Stimulated activated CD8-positive, alpha-beta memory T cell treated with anti-CD3 and anti-CD28 coated beads, Interleukin-7, amount 100 ng/mL, for 4 hours (primary cell): ENCODE data around the gene SCLY.

Experiments
- DNase-seq, 2 donors: peaks; one replicate each; pipeline ENCODE4 v3.0.0-alpha.2; 2020; ENCODE audit warnings: low read depth in 2 of 2

The SCLY gene

DNA sequence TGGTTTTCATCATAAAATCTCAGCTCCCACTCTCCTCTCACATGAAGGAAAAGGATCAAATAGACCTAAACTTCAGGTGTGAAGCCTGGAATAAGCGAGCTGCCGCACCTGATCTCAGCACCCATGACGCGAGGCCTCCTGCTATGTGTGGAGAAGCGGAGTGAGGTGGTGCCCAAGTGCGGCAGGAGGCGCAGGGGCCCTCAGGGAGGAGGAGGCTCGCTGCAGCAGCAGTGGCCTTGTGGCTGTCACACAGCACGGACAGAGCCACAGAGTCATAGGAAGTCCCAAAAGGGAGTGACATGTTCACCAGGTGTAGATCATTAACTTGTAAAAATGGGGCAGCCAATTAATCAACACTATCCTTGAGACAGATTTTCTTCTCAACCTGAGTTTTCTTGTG, 9.1 kb downstream of the SCLY start:
- no peak for DNase-seq

DNA sequence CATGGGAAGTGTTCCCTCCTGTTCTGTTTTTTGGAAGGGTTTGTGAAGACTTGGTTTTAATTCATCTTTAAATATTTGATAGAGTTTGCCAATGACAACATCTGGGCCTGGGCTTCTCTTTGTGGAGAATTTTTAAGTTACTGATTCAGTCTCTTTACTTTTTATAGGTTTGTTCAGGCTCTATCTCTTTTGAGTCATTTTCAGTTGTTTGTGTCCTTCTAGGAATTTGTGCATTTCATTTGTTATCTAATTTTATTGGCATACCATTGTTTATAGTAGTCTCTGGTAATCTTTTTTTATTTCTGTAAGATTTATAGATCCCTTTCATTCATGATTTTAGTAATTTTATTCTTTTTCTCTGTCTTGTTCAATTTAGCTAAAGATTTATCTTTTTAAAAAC, 14.6 kb downstream of the SCLY start:
- DNase-seq, result no peak

- no peak for DNase-seq
These were observed 16.5 kb downstream of the SCLY start for GRCh38 chr2:238077292-238077691.

- no peak for DNase-seq
These were observed 19.1 kb downstream of the SCLY start for GRCh38 chr2:238079874-238080327.

GRCh38 chr2:238080518-238080917, 19.7 kb downstream of the SCLY start:
- DNase-seq, result no peak

GRCh38 chr2:238081150-238081549, 20.3 kb downstream of the SCLY start:
- DNase-seq, result no peak

GRCh38 chr2:238081561-238081960, 20.8 kb downstream of the SCLY start:
- DNase-seq, result no peak

- DNase-seq, result no peak
These were observed 21.4 kb downstream of the SCLY start for GRCh38 chr2:238082151-238082550.

DNA sequence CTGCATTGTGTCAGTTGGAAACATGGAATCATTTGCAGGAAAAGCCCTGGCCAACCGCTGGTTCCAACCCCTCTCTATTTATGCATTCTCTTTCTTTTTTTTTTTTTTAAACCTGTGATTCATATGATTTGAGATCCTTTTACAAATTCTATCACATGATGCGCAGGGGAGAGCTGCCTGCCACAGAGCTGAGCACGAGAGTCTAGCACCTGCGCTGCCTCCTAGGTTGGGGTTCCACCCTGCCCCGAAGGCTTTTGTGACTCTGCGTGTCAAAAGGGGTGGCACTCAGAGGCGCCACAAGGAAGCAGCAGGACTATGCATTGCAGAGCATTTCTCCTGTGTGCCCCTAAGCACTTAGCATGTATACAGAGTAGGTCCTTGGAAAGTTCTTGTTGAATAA, 22.0 kb downstream of the SCLY start:
- no peak for DNase-seq

DNA sequence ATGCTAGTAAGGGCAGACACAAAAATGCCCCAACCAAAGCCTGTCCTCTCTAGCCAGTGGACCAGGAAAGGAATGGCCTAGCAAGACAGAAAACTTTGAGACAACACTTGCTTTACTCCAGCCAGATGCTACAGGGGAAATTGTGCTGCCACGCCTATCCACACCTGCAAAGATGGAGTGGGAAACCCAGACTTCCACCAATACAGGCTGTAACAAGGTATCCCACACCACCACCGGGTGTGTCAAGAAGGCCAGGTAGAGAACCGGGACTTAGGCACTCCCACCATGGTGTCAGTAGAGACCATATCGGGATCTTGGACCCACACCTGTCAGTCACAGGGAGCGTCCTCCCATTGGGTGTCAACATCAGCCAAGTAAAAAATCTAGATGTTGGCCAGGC, 23.1 kb downstream of the SCLY start:
- no peak for DNase-seq

GRCh38 chr2:238084761-238085160, 24.0 kb downstream of the SCLY start:
- DNase-seq, result no peak

- DNase-seq, result no peak
These were observed 25.1 kb downstream of the SCLY start for GRCh38 chr2:238085899-238086298.

- DNase-seq, result no peak
These were observed 26.4 kb downstream of the SCLY start for GRCh38 chr2:238087211-238087610.

GRCh38 chr2:238090887-238091286, 30.1 kb downstream of the SCLY start:
- DNase-seq, result no peak

DNA sequence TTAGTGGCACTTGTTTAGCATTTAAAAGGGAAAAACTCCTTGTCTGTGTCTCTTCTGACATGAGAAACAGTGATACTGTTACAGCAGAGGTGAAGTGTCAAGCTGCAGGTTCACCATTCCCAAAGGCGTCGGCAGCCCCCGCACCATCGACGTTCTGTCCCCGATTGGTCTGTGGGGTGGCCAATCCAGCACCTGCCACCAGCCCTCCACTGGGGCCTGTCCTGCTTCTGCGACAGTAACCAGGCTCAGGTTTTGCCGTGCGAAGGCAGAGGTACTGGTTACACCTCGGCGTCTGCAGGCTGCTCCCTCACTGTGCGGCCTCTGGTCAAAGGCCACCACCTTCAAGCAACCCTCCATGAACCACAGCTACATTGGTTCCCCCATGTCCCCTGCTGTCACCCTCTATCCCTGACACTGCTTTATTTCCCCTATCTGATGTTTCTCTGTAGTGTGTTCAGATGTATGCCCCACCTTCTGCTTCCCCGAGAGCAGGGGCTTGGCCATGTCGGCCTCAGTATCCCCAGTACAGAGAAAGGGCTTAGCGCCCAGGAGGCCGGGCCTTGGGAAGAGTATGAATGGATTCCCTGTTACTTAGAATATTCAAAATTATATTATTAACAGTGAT, 30.7 kb downstream of the SCLY start:
- DNase-seq, result no peak

- no peak for DNase-seq
These were observed 31.8 kb downstream of the SCLY start for GRCh38 chr2:238092486-238093035.

GRCh38 chr2:238093181-238094140, 32.7 kb downstream of the SCLY start:
- no peak for DNase-seq

DNA sequence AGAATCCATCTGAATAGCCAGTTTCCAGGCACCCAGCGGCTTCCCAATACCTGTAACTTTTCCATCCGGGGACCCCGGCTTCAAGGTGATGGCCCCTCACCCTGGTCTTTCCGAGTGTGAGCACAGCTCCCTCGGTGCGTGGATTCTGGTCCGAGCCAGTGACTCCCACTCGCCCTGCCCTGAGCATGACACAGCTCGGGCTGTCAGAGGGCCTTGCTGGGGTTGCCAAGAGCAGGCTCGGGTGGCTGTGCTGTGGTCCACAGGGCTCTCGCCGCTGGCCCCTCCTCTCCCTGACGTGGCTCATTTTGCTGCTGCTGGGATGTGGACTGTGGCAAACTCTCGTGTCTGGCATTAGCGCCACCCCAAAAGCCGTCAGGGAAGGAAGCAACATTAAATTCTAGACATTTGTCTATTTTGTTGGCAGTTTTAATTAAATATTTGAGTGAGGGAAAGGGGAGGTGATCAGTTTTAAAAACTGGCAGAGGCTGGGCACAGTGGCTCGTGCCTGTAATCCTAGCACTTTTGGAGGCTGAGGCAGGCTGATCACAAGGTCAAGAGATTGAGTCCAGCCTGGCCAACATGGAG, 33.7 kb downstream of the SCLY start:
- no peak for DNase-seq

DNA sequence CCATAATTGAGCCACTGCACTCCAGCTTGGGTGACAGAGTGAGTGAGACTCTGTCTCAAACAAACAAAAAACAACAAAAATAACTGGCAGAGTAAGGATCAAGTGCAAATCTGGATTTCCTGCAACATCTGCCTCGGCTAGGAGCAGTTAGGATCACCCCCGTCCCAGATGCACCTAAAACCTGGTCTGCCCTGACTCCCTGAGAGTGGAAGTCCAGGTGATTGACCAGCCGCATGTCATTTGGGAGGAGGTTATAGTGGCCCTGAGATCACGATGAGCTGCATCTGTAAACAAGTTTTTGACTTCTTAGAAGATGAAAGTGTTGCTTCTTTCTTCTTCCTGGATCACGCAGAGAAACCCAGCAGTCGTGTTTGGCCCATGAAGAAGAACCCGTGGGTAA, 34.3 kb downstream of the SCLY start:
- DNase-seq, result no peak

DNA sequence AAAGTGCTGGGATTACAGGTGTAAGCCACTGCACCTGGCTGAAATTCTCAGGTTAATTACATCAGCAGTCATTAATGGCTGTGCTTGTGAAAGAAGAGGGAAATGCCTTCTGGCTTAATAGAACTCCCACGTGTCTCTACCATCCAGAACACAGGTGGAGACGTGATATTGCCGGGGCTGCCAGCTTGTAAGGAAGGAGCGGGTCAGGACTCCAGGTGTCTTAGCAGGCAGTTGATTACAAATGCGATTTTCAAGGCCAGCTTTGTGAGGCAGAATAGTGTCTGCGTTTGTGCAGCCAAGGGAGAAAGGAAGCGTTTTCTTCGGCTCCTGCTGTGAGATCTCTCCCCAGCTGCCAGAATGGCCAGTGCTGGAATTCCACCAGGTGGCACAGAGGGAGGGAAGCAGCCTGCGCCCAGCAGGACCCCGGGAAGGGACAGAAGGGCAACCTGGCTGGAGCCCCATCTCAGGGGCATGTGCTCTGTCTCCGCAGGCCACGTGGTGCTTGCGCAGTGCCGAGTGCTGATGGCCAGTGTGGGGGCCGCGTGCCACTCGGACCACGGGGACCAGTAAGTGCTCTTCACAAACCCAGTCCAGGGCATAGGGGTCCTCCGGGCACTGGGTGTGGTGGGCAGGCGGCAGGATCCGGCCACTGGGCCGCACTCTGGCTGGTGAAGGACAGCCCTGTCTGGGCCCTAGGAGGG, 35.7 kb downstream of the SCLY start:
- no peak for DNase-seq

DNA sequence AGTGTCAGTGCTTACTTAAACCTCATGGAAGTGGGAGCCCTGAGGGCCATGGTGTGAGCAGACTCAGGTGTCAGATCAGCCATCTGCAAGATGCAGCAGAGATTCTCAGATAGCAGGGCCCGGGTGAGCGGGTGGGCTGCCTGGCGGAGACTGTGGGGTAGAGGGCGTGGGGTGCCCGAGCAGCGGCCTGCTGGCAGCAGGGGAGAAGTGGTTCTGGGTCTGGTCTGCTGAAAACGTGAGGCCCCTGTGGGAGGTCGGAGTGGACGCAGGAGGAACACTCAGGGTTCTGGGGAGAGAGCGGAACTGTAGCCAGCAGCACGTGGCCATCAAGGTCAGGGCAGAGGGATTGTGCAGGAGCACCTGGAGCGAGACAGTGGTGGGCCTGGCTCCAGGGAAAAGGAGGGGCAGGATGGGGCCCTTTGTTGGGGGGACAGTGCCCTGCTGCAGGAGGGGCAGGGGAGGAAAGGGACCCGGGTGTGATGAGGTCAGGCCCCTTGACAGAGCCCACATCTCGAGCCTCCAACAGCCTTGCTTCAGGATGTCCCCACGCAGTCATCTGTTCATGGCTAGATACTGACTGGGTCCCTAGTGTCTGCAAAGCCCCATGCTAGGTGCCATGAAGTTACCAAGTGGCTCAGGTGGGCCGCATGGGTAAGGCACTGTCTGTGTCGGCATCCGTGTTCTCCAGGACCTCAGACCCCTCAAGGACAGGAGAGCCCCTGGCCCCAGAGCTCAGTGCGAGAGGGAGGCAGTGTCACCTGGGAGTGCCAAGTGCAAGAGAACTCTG, 36.6 kb downstream of the SCLY start:
- DNase-seq, result no peak
